MM.1S (cell line): ENCODE measurements around the gene CEP70.
"Not testable (repeated sequence)": the region's sequence is repeated elsewhere in the genome, so short reads cannot be mapped to it uniquely, and the experiment has no call there.

Source experiments
- CTCF ChIP-seq: fragments of 300-600 bp; sonication (generic); IDR thresholded peaks from 2 replicates; pipeline ENCODE4 v1.5.1; 2016; ENCODE audit warnings: antibody characterized with exemption, low read length, mixed read lengths
- EZH2 ChIP-seq: fragments of 300-600 bp; sonication (generic); optimal IDR thresholded peaks from 2 replicates; pipeline ENCODE3; 2017; ENCODE audit warnings: low read depth, mild to moderate bottlenecking, antibody characterized with exemption, low read length, mixed read lengths

- not testable (repeated sequence) for TF ChIP-seq CTCF, EZH2
These were observed 24.4 kb downstream of the CEP70 start for GRCh38 chr3:138569624-138570023.
